PC-9 (cell line): ENCODE measurements around the gene PRAMEF1. TPM values are rescaled to one million over a fixed set of nuclear protein-coding genes. Genes with fewer than 3 reads are reported as not detected.

ENCODE experiments used
- BruUV-seq: library from RNA; stranded (reverse); fragments of 400-500 nt; replicated peaks from 2 replicates; lab custom pipeline; 2021; lab: Mats Ljungman, UMichigan
- CTCF ChIA-PET: fragments of 300-600 bp; sonication (Branson Sonifier 250); formaldehyde crosslinking; loops from one replicate; lab custom pipeline; 2022; ENCODE audit warnings: antibody characterized with exemption; lab: Charles Lee
- POLR2A ChIA-PET: fragments of 300-600 bp; sonication (Branson Sonifier 250); formaldehyde crosslinking; loops from one replicate; lab custom pipeline; 2022; ENCODE audit warnings: antibody characterized with exemption; ENCODE audit not compliant: unreplicated experiment; lab: Charles Lee
- DNase-seq, 2 experiments: peaks; one replicate each; pipeline versions ENCODE4 v3.0.0 to v3.0.0-alpha.2; 2015 to 2022; ENCODE audit warnings: mixed read lengths in 1 of 2
- H2AFZ ChIP-seq: fragments of 200-600 bp; sonication (generic); 2 replicates; pipeline ENCODE4 v1.8.1; 2017; ENCODE audit warnings: antibody characterized with exemption
- H3F3A ChIP-seq: fragments of 200-600 bp; sonication (generic); 2 replicates; pipeline ENCODE4 v1.8.1; 2017; ENCODE audit warnings: antibody characterized with exemption, mild to moderate bottlenecking, low read depth; ENCODE audit not compliant: insufficient read depth
- H3K27ac ChIP-seq: fragments of 200-600 bp; sonication (generic); 2 replicates; pipeline ENCODE4 v1.6.1; 2016; ENCODE audit warnings: mixed run types
- H3K27me3 ChIP-seq: fragments of 200-600 bp; sonication (generic); 2 replicates; pipeline ENCODE4 v1.6.1; 2016; ENCODE audit warnings: low read depth, mixed run types; ENCODE audit not compliant: insufficient read depth
- H3K36me3 ChIP-seq: fragments of 200-600 bp; sonication (generic); 2 replicates; pipeline ENCODE4 v1.6.1; 2016; ENCODE audit warnings: low read depth, mixed run types
- H3K4me1 ChIP-seq: fragments of 200-600 bp; sonication (generic); replicated peaks from 2 replicates; pipeline ENCODE4 v1.6.1; 2016; ENCODE audit warnings: mixed run types; ENCODE audit not compliant: insufficient read depth
- H3K4me2 ChIP-seq: fragments of 200-600 bp; sonication (generic); 2 replicates; pipeline ENCODE4 v1.6.1; 2017; ENCODE audit warnings: mixed run types
- H3K4me3 ChIP-seq: fragments of 200-600 bp; sonication (generic); 2 replicates; pipeline ENCODE4 v1.6.1; 2016; ENCODE audit warnings: mixed run types
- H3K79me2 ChIP-seq: fragments of 200-600 bp; sonication (generic); 2 replicates; pipeline ENCODE4 v1.6.1; 2017; ENCODE audit warnings: low read depth, mixed run types
- H3K9me2 ChIP-seq: fragments of 200-600 bp; sonication (generic); 2 replicates; pipeline ENCODE4 v1.8.1; 2017; ENCODE audit warnings: mild to moderate bottlenecking; ENCODE audit not compliant: insufficient read depth
- H3K9me3 ChIP-seq: fragments of 200-600 bp; sonication (generic); 2 replicates; pipeline ENCODE4 v1.8.1; 2016; ENCODE audit warnings: low read depth; ENCODE audit not compliant: insufficient read depth
- H4K20me1 ChIP-seq: fragments of 200-600 bp; sonication (generic); 2 replicates; pipeline ENCODE4 v1.8.1; 2017; ENCODE audit not compliant: insufficient read depth
- EZH2 ChIP-seq: fragments of 200-600 bp; sonication (generic); IDR thresholded peaks from 2 replicates; pipeline ENCODE4 v1.8.0; 2017; ENCODE audit warnings: antibody characterized with exemption, low read depth
- intact Hi-C: fragments of 100-400 bp; cut with micrococcal nuclease; formaldehyde crosslinking; loops from one replicate; pipeline ENCODE4 v1.10.0; 2022; ENCODE audit not compliant: unreplicated experiment
- total RNA-seq: library from RNA; stranded (reverse); gene quantifications from 2 replicates; pipeline ENCODE4 v1.2.3, GENCODE V29; 2021
- TF ChIP-seq, protein P1 (sequence below): fragments of 200-600 bp; sonication (generic); conservative IDR thresholded peaks from 2 replicates; pipeline ENCODE4 v1.6.1; 2017; ENCODE audit warnings: mixed run types, antibody characterized with exemption, mild to moderate bottlenecking, moderate library complexity

PRAMEF1 gene
- total RNA-seq, 1 experiment from 2014 or later: not detected

DNA sequence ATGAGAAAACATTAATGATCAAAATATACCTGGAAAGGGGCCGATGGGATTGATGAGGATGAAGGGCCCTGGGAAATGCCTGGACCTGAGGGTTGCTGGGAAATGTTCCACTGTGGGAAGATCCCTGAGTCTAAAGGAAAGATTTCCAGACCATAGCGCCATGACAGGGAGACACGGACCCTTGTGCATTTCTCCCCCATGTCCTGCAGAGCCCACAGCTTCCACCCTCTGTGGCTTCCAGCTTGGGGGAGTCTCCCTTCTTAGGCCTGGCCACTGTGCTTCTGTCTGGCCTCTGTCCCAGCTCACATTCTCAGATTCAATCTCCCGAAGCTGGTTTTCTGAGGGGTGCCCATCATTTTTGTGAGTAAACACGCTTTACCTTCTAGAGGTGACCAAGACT lies 18.7 kb upstream of the PRAMEF1 start:
- Histone ChIP-seq H2AFZ (no peak overlapping the region), H3K27ac (no peak overlapping the region), H3K4me1 (no peaks in the 10 kb centered on the region), H4K20me1 (no peaks in the 10 kb centered on the region), H3K79me2 (no peaks in the 10 kb centered on the region), H3K4me2 (no peak overlapping the region), H3K4me3 (no peak overlapping the region), H3K36me3 (no peaks in the 10 kb centered on the region), H3K9me2 (no peaks in the 10 kb centered on the region), H3F3A (no peaks in the 10 kb centered on the region), H3K9me3 (no peaks in the 10 kb centered on the region), H3K27me3 (peaks cover 6% of the 10 kb centered on the region; the same call in 1 of the 2 replicates)
- CTCF ChIA-PET: no interaction called here
- intact Hi-C loops: loop anchor here (10.0 kb wide), 2 partner anchors 498 to 658 kb away; no protein-coding TSS in a partner anchor
- no peak for DNase-seq
- no peak for TF ChIP-seq EZH2
- TF ChIP-seq, protein P1, sequence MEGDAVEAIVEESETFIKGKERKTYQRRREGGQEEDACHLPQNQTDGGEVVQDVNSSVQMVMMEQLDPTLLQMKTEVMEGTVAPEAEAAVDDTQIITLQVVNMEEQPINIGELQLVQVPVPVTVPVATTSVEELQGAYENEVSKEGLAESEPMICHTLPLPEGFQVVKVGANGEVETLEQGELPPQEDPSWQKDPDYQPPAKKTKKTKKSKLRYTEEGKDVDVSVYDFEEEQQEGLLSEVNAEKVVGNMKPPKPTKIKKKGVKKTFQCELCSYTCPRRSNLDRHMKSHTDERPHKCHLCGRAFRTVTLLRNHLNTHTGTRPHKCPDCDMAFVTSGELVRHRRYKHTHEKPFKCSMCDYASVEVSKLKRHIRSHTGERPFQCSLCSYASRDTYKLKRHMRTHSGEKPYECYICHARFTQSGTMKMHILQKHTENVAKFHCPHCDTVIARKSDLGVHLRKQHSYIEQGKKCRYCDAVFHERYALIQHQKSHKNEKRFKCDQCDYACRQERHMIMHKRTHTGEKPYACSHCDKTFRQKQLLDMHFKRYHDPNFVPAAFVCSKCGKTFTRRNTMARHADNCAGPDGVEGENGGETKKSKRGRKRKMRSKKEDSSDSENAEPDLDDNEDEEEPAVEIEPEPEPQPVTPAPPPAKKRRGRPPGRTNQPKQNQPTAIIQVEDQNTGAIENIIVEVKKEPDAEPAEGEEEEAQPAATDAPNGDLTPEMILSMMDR: no peak
- POLR2A ChIA-PET: no interaction called here
- BruUV-seq: no TSS peak

DNA sequence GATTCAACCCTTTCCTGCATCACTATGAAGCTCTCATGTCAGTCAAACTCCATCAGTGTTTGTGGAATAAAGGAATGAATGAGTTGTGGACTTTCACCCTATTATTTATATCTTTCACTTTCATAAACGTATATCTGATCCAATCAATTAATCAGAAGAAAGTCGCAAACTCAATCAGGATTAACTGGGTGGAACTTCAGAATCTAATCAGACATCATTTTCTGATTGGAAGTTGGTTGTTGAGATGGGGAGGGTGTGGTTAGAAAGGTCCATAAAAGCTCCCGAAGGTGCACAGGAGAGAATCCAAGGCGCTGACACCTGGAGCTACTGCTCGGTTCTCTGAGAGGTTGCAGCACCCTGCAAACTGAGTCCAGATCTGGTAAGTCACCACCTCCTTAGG lies 17.8 kb upstream of the PRAMEF1 start, which contains the start of gene PRAMEF12:
TSS of gene PRAMEF12 (plus strand) at position 301 of the 400 bp plus-strand sequence. CDS start 1,130 bp downstream, outside the sequence.
- intact Hi-C loops: loop anchor here (10.0 kb wide), 2 partner anchors 499 to 659 kb away; no protein-coding TSS in a partner anchor
- POLR2A ChIA-PET: no interaction called here
- no peak within 1 kb of the TSS for H2AFZ ChIP-seq
- no peaks in the 10 kb centered on the region for H3K79me2 ChIP-seq
- H3F3A ChIP-seq: no peaks in the 10 kb centered on the region
- no peak within 1 kb of the TSS for H3K4me3 ChIP-seq
- CTCF ChIA-PET: no interaction called here
- H3K27ac ChIP-seq: no peak within 1 kb of the TSS
- no peak within 1 kb of the TSS for H3K4me2 ChIP-seq
- DNase-seq: no peak
- TF ChIP-seq, protein P1: no peak
- no peak for TF ChIP-seq EZH2
- BruUV-seq: no TSS peak
- no peaks in the 10 kb centered on the region for H3K9me2 ChIP-seq
- H3K36me3 ChIP-seq: no peaks in the 10 kb centered on the region
- H3K27me3 ChIP-seq: peaks cover 6% of the 10 kb centered on the region; the same call in 1 of the 2 replicates
- no peaks in the 10 kb centered on the region for H3K4me1 ChIP-seq
- H4K20me1 ChIP-seq: no peaks in the 10 kb centered on the region
- H3K9me3 ChIP-seq: no peaks in the 10 kb centered on the region

DNA sequence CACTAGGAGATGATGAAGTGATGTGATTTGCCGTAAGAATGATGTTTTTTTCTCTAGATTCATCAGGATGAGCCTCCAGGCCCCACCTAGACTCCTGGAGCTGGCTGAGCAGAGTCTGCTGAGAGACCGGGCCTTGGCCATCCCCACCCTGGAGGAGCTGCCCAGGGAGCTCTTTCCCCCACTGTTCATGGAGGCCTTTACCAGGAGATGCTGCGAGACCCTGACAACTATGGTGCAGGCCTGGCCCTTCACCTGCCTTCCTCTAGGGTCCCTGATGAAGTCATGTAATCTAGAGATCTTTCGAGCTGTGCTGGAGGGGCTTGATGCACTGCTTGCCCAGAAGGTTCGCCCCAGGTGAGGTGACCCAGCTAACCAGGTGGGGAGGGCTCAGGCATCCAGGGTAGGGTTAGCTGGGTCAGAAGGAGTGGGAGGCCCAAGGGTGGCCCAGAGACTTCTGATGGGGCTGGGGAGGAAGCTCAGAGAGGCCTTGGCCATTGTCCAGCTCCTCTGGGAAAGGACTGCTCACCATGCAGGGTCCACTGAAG lies 16.3 kb upstream of the PRAMEF1 start:
- no peaks in the 10 kb centered on the region for H3K9me2 ChIP-seq
- H3K9me3 ChIP-seq: no peaks in the 10 kb centered on the region
- H3F3A ChIP-seq: no peaks in the 10 kb centered on the region
- H3K27me3 ChIP-seq: peaks cover 6% of the 10 kb centered on the region; the same call in 1 of the 2 replicates
- no peaks in the 10 kb centered on the region for H3K4me1 ChIP-seq
- H3K27ac ChIP-seq: no peak overlapping the region
- H2AFZ ChIP-seq: no peak overlapping the region
- CTCF ChIA-PET: no interaction called here
- H3K36me3 ChIP-seq: no peaks in the 10 kb centered on the region
- no peak overlapping the region for H3K4me2 ChIP-seq
- POLR2A ChIA-PET: no interaction called here
- no peak overlapping the region for H3K4me3 ChIP-seq
- intact Hi-C loops: loop anchor here (10.0 kb wide), 2 partner anchors 500 to 660 kb away; no protein-coding TSS in a partner anchor
- TF ChIP-seq EZH2: no peak
- TF ChIP-seq, protein P1: no peak
- DNase-seq: no peak
- H3K79me2 ChIP-seq: no peaks in the 10 kb centered on the region
- no TSS peak for BruUV-seq
- no peaks in the 10 kb centered on the region for H4K20me1 ChIP-seq
